Measurements from ENCODE around the gene TERB1.
A peak's percentile ranks its signal among the peaks of the same experiment; 100 is the strongest.

Gene TERB1

GRCh38 chr16:66752379-66752778, 49.0 kb downstream of the TERB1 start:
- DNase-seq (ENCODE audit: low read depth): no peak
- no peak for TF ChIP-seq CTCF (IDR thresholded peaks at IDR 0.05; ENCODE audit: control insufficient read depth, insufficient read depth, low read depth, low read length, missing control alignments)
- H3K4me3 ChIP-seq (ENCODE audit: control insufficient read depth, low read depth, low read length): no peak overlapping the region

GRCh38 chr16:66751992-66752322, 49.4 kb downstream of the TERB1 start:
- no peak for DNase-seq (ENCODE audit: low read depth)
- H3K4me3 ChIP-seq (ENCODE audit: control insufficient read depth, low read depth, low read length): peak overlapping the region; percentile 7
- no peak for TF ChIP-seq CTCF (IDR thresholded peaks at IDR 0.05; ENCODE audit: control insufficient read depth, insufficient read depth, low read depth, low read length, missing control alignments)

- no peak for DNase-seq (ENCODE audit: low read depth)
- TF ChIP-seq CTCF (IDR thresholded peaks at IDR 0.05; ENCODE audit: control insufficient read depth, insufficient read depth, low read depth, low read length, missing control alignments): peak; percentile 54
- H3K4me3 ChIP-seq (ENCODE audit: control insufficient read depth, low read depth, low read length): peak within 1 kb of the TSS; percentile 81
These were observed 49.9 kb downstream of the TERB1 start, which contains the start of gene DYNC1LI2 for GRCh38 chr16:66751303-66751991. Gene DYNC1LI2 (minus strand): TSS chr16:66751609. CDS start chr16:66751591, 18 bp downstream.

- no peak for DNase-seq (ENCODE audit: low read depth)
- TF ChIP-seq CTCF (IDR thresholded peaks at IDR 0.05; ENCODE audit: control insufficient read depth, insufficient read depth, low read depth, low read length, missing control alignments): no peak
- peak overlapping the region; percentile 81 for H3K4me3 ChIP-seq (ENCODE audit: control insufficient read depth, low read depth, low read length)
These were observed 50.4 kb downstream of the TERB1 start for GRCh38 chr16:66751053-66751302.

- no peak for DNase-seq (ENCODE audit: low read depth)
These were observed 50.9 kb downstream of the TERB1 start for GRCh38 chr16:66750279-66751052.

GRCh38 chr16:66746682-66747081, 54.7 kb downstream of the TERB1 start:
- no peak for DNase-seq (ENCODE audit: low read depth)
- TF ChIP-seq CTCF (IDR thresholded peaks at IDR 0.05; ENCODE audit: control insufficient read depth, insufficient read depth, low read depth, low read length, missing control alignments): no peak
- H3K4me3 ChIP-seq (ENCODE audit: control insufficient read depth, low read depth, low read length): no peak overlapping the region

More at GRCh38 chr16:66750279-66751052, 50.9 kb downstream of the TERB1 start:
- no peak for TF ChIP-seq CTCF (IDR thresholded peaks at IDR 0.05; ENCODE audit: control insufficient read depth, insufficient read depth, low read depth, low read length, missing control alignments)
- H3K4me3 ChIP-seq (ENCODE audit: control insufficient read depth, low read depth, low read length): peak overlapping the region; percentile 81

Measured in AG09309 (cell line).